HepG2 (cell line): ENCODE results near the gene GAB3. TPM values are rescaled to one million over a fixed set of nuclear protein-coding genes. Genes with fewer than 3 reads are reported as not detected.
"Not testable (repeated sequence)": the region's sequence is repeated elsewhere in the genome, so short reads cannot be mapped to it uniquely, and the experiment has no call there.

Experiments
- ATAC-seq: fragments of 200-7000 bp; cut with Tn5 transposase; 3 replicates; pipeline ENCODE4 v1.9.1; 2020; ENCODE audit warnings: mild to moderate bottlenecking, moderate library complexity
- BruUV-seq: library from RNA; stranded (reverse); fragments of 400-500 nt; replicated peaks from 2 replicates; lab custom pipeline; 2021; lab: Mats Ljungman, UMichigan
- CTCF ChIA-PET: fragments of 300-600 bp; formaldehyde crosslinking; extraction: SDS; loops from one replicate; lab custom pipeline; 2021; ENCODE audit warnings: low total read pairs, inconsistent platforms, low intra/inter-chr PET ratio; lab: Yijun Ruan, JAX
- POLR2A ChIA-PET: fragments of 350-600 bp; sonication (Branson Sonifier 250); formaldehyde crosslinking; loops from one replicate; lab custom pipeline; 2020; ENCODE audit warnings: antibody characterized with exemption, inconsistent platforms; lab: Yijun Ruan, JAX
- DNase-seq: peaks from one replicate; pipeline ENCODE4 v3.0.0-alpha.2; 2015; ENCODE audit warnings: low spot score
- FAIRE-seq: peaks from 3 replicates; lab custom pipeline; 2011; peaks lifted over from hg19 to GRCh38; lab: Jason Lieb, UNC
- H2AFZ ChIP-seq: one replicate; pipeline ENCODE4 v1.6.1; 2011; ENCODE audit warnings: low read length, inconsistent platforms
- H3K27ac ChIP-seq: fragments of 300-600 bp; 3 replicates; pipeline ENCODE4 v1.8.0; 2011; ENCODE audit warnings: mixed run types, mild to moderate bottlenecking, mixed read lengths, low read length, inconsistent platforms; ENCODE audit not compliant: insufficient read depth; ENCODE audit errors: extremely low read length
- H3K27me3 ChIP-seq, 2 experiments: fragments of 200-600 bp in 1 of 2; 2 replicates in 1 of 2; 3 replicates in 1 of 2; pipeline versions ENCODE4 v1.6.0 to v1.8.0; 2011; ENCODE audit warnings: low read length in 2 of 2, mild to moderate bottlenecking in 2 of 2, moderate library complexity in 2 of 2, inconsistent platforms in 1 of 2; ENCODE audit not compliant: insufficient read depth in 2 of 2, control insufficient read depth in 1 of 2
- H3K36me3 ChIP-seq, 2 experiments: fragments of 200-600 bp in 1 of 2; replicated peaks in 1 of 2; 2 replicates in 1 of 2; 3 replicates in 1 of 2; pipeline versions ENCODE4 v1.5.1 to v1.8.0; 2011; ENCODE audit warnings: low read length in 2 of 2, inconsistent platforms in 1 of 2; ENCODE audit not compliant: insufficient read depth in 2 of 2, control insufficient read depth in 1 of 2
- H3K4me1 ChIP-seq: 2 replicates; pipeline ENCODE4 v1.5.1; 2012; ENCODE audit warnings: low read length, inconsistent platforms; ENCODE audit not compliant: insufficient read depth
- H3K4me2 ChIP-seq: 2 replicates; pipeline ENCODE4 v1.6.0; 2011; ENCODE audit warnings: low read depth, low read length, inconsistent platforms
- H3K4me3 ChIP-seq, 3 experiments: fragments of 200-600 bp in 1 of 3; sonication (generic), shearing (Covaris generic) in 1 of 3; replicated peaks in 1 of 3; 2 replicates each; pipeline ENCODE4 v1.5.1; 2011 to 2016; ENCODE audit warnings: low read length in 3 of 3, inconsistent platforms in 2 of 3, low read depth in 2 of 3, mild to moderate bottlenecking in 2 of 3, control low read depth in 1 of 3, mixed read lengths in 1 of 3; ENCODE audit not compliant: insufficient read depth in 1 of 3
- H3K79me2 ChIP-seq: one replicate; pipeline ENCODE4 v1.6.1; 2011; ENCODE audit warnings: low read length, inconsistent platforms; ENCODE audit not compliant: insufficient read depth
- H3K9ac ChIP-seq: 2 replicates; pipeline ENCODE4 v1.6.0; 2011; ENCODE audit warnings: mild to moderate bottlenecking, low read depth, low read length, inconsistent platforms; ENCODE audit not compliant: insufficient read depth
- H3K9me3 ChIP-seq: 2 replicates; pipeline ENCODE4 v1.5.1; 2012; ENCODE audit warnings: mild to moderate bottlenecking, low read length
- H4K20me1 ChIP-seq: 2 replicates; pipeline ENCODE4 v1.6.0; 2011; ENCODE audit warnings: inconsistent platforms, mild to moderate bottlenecking, low read length, moderate library complexity; ENCODE audit not compliant: insufficient read depth
- IRF2 ChIP-seq: IDR thresholded peaks from 2 replicates; pipeline ENCODE4 v1.6.1; 2018; ENCODE audit warnings: missing genetic modification reagents, missing compliant biosample characterization
- MBNL3 ChIP-seq: fragments of 250-450 bp; sonication (Bioruptor Pico); conservative IDR thresholded peaks from 2 replicates; pipeline ENCODE4 v1.8.0; 2022; ENCODE audit warnings: mild to moderate bottlenecking, inconsistent platforms
- ZBTB3 ChIP-seq: sonication (generic); formaldehyde crosslinking; IDR thresholded peaks from 2 replicates; pipeline ENCODE4 v1.4.0; 2020; ENCODE audit warnings: low read depth, mild to moderate bottlenecking, moderate library complexity, missing genetic modification reagents, borderline replicate concordance
- ZNF44 ChIP-seq: sonication (generic); formaldehyde crosslinking; IDR thresholded peaks from 2 replicates; pipeline ENCODE4 v1.5.1; 2020; ENCODE audit warnings: mild to moderate bottlenecking, missing genetic modification reagents
- ZNF775 ChIP-seq: sonication (generic); formaldehyde crosslinking; IDR thresholded peaks from 2 replicates; pipeline ENCODE4 v1.4.0; 2020; ENCODE audit warnings: missing genetic modification reagents, mild to moderate bottlenecking, moderate library complexity, borderline replicate concordance
- WGBS: methylation state at CpG from one replicate; pipeline ENCODE4 v1.1.6; 2017; ENCODE audit warnings: low lambda C conversion rate; 5-methylcytosine and 5-hydroxymethylcytosine counted together
- in situ Hi-C: cut with HindIII; loops from 2 replicates; pipeline ENCODE4 v1.10.0; 2017; ENCODE audit warnings: low pct_unique_long_range_greater_than_20kb; ENCODE audit not compliant: extremely low pct_ligation_motif_present
- intact Hi-C: fragments of 100-400 bp; cut with micrococcal nuclease; formaldehyde crosslinking; loops from one replicate; pipeline ENCODE4 v1.10.0; 2022; ENCODE audit not compliant: unreplicated experiment
- polyA plus RNA-seq, 8 experiments: library from polyadenylated mRNA; depleted of rRNA in 3 of 8; stranded (reverse) in 7 of 8; unstranded in 1 of 8; fragments of >200 nt; fragmentation: Illumina TruSeq in 4 of 8; extraction: Trizol in 4 of 8; gene quantifications; 2 replicates each; pipeline versions ENCODE4 v1.2.1 to v1.2.3, GENCODE V29; 2011 to 2016; ENCODE audit warnings: low read depth in 4 of 8, missing spikeins in 1 of 8, mixed read lengths in 1 of 8; ENCODE audit not compliant: insufficient read depth in 1 of 8
- total RNA-seq, 5 experiments: library from RNA; depleted of rRNA; stranded (reverse); fragments of >200 nt; fragmentation: Illumina TruSeq; extraction: Trizol; gene quantifications; 2 replicates each; pipeline ENCODE4 v1.2.3, GENCODE V29; 2016; ENCODE audit warnings: low read depth in 1 of 5
- TF ChIP-seq, protein P1 (sequence below): sonication (generic); formaldehyde crosslinking; IDR thresholded peaks from 2 replicates; pipeline ENCODE4 v1.5.0; 2020; ENCODE audit warnings: missing genetic modification reagents
- TF ChIP-seq, protein P2 (sequence below): sonication (generic); formaldehyde crosslinking; IDR thresholded peaks from 2 replicates; pipeline ENCODE4 v1.8.0; 2022; ENCODE audit warnings: mild to moderate bottlenecking, missing genetic modification reagents, moderate library complexity
- TF ChIP-seq, protein P3 (sequence below): sonication (generic); formaldehyde crosslinking; IDR thresholded peaks from 2 replicates; pipeline ENCODE4 v1.5.0; 2020; ENCODE audit warnings: missing genetic modification reagents

The GAB3 gene
- total and polyA plus RNA-seq, 2 of the 13 experiments (the other 11 are each of a cell fraction or from before 2014, with no cell fraction given), result not detected

DNA sequence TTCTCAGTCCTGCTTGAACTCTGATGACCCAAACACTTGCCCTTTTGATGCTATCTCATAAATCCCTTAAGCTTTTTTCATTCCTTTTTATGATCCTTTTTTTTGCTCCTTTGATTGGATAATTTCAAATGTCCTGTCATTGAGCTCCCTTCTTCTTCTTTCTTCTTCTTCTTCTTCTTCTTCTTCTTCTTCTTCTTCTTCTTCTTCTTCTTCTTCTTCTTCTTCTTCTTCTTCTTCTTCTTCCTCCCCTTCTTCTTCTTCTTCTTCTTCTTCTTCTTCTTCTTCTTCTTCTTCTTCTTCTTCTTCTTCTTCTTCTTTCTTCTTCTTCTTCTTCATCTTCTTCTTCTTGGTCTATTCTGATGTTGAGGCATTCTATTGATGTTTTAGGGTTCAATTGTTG, 78.8 kb downstream of the GAB3 start:
- intact Hi-C loops, H4K20me1 ChIP-seq, DNase-seq, CTCF ChIA-PET, H3K36me3 ChIP-seq, POLR2A ChIA-PET, H3K4me2 ChIP-seq, in situ Hi-C loops, H3K9ac ChIP-seq, FAIRE-seq, H3K27me3 ChIP-seq, BruUV-seq, ATAC-seq, H3K27ac ChIP-seq, H3K9me3 ChIP-seq, H2AFZ ChIP-seq, H3K4me3 ChIP-seq, H3K79me2 ChIP-seq, H3K4me1 ChIP-seq: not testable (repeated sequence)

DNA sequence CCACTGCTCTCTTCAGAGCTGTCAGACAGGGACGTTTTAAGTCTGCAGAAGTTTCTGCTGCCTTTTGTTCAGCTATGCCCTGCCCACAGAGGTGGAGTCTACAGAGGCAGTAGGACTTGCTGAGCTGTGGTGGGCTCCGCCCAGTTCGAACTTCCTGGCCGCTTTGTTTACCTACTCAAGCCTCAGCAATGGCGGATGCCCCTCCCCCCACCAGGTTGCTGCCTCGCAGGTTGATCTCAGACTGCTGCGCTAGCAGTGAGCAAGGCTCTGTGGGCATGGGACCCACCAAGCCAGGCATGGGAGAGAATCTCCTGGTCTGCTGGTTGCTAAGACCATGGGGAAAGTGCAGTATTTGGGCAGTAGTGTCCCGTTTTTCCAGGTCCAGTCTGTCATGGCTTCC, 80.0 kb downstream of the GAB3 start:
- POLR2A ChIA-PET, ATAC-seq, FAIRE-seq, H3K4me3 ChIP-seq, H4K20me1 ChIP-seq, H3K4me2 ChIP-seq, H3K27ac ChIP-seq, H3K9me3 ChIP-seq, DNase-seq, H3K79me2 ChIP-seq, H3K4me1 ChIP-seq, intact Hi-C loops, CTCF ChIA-PET, H3K9ac ChIP-seq, H3K27me3 ChIP-seq, in situ Hi-C loops, BruUV-seq, H3K36me3 ChIP-seq, H2AFZ ChIP-seq: not testable (repeated sequence)
- no CpG with 5 or more reads among the region's 8 CpGs for WGBS

DNA sequence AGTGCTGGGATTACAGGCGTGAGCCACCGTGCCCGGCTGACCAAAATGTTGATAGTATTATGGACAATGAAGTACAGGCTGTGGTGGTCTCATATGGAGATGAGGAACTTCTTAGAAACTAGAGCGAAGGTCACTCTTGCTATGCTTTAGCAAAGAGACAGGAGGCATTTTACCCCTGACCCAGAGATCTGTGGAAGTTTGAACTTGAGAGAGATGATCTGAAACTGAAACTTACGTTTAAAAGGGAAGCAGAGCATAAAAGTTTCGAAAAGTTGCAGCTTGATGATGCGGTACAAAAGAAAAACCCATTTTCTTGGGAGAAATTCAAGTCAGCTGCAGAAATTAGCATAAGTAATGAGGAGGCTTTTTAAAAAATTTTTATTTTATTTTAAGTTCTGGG, 89.0 kb downstream of the GAB3 start:
- 53% methylated on average over 5 of the region's 7 CpGs for WGBS
- DNase-seq (no peak), FAIRE-seq (no peak), ATAC-seq (no peak)
- ChIA-PET CTCF (no interaction called here), POLR2A (no interaction called here)
- H3K4me3 ChIP-seq, result no peak overlapping the region
- intact Hi-C loops (no loop called here), in situ Hi-C loops (no loop called here)
- no peak overlapping the region for H3K4me2 ChIP-seq
- H3K27me3 ChIP-seq, result no peaks in the 10 kb centered on the region; a peak in 1 of 5 replicates
- no peak overlapping the region for H3K9ac ChIP-seq
- BruUV-seq, result no TSS peak
- no peak overlapping the region for H2AFZ ChIP-seq
- H3K36me3 ChIP-seq, result no peaks in the 10 kb centered on the region
- H3K79me2 ChIP-seq, result no peaks in the 10 kb centered on the region
- no peaks in the 10 kb centered on the region for H3K9me3 ChIP-seq
- H3K4me1 ChIP-seq, result no peaks in the 10 kb centered on the region
- H4K20me1 ChIP-seq, result no peaks in the 10 kb centered on the region
- H3K27ac ChIP-seq, result no peak overlapping the region
- TF ChIP-seq, protein P1, sequence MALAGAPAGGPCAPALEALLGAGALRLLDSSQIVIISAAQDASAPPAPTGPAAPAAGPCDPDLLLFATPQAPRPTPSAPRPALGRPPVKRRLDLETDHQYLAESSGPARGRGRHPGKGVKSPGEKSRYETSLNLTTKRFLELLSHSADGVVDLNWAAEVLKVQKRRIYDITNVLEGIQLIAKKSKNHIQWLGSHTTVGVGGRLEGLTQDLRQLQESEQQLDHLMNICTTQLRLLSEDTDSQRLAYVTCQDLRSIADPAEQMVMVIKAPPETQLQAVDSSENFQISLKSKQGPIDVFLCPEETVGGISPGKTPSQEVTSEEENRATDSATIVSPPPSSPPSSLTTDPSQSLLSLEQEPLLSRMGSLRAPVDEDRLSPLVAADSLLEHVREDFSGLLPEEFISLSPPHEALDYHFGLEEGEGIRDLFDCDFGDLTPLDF (CRISPR knock-in tag), result no peak
- no peak for TF ChIP-seq ZNF775 (CRISPR knock-in tag)
- TF ChIP-seq ZNF44, result no peak
- TF ChIP-seq IRF2 (CRISPR knock-in tag), result no peak
- no peak for TF ChIP-seq MBNL3 (CRISPR knock-in tag)
- TF ChIP-seq, protein P2, sequence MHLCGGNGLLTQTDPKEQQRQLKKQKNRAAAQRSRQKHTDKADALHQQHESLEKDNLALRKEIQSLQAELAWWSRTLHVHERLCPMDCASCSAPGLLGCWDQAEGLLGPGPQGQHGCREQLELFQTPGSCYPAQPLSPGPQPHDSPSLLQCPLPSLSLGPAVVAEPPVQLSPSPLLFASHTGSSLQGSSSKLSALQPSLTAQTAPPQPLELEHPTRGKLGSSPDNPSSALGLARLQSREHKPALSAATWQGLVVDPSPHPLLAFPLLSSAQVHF, result no peak
- TF ChIP-seq, protein P3, sequence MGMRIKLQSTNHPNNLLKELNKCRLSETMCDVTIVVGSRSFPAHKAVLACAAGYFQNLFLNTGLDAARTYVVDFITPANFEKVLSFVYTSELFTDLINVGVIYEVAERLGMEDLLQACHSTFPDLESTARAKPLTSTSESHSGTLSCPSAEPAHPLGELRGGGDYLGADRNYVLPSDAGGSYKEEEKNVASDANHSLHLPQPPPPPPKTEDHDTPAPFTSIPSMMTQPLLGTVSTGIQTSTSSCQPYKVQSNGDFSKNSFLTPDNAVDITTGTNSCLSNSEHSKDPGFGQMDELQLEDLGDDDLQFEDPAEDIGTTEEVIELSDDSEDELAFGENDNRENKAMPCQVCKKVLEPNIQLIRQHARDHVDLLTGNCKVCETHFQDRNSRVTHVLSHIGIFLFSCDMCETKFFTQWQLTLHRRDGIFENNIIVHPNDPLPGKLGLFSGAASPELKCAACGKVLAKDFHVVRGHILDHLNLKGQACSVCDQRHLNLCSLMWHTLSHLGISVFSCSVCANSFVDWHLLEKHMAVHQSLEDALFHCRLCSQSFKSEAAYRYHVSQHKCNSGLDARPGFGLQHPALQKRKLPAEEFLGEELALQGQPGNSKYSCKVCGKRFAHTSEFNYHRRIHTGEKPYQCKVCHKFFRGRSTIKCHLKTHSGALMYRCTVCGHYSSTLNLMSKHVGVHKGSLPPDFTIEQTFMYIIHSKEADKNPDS (CRISPR knock-in tag), result no peak
- TF ChIP-seq ZBTB3 (CRISPR knock-in tag), result no peak
